ENCODE results near the gene SDK2. TPM values are rescaled to one million over a fixed set of nuclear protein-coding genes. Genes with fewer than 3 reads are reported as not detected.

The SDK2 gene
- total and polyA plus RNA-seq, 2 of the 8 experiments (the other 6 are each of a cell fraction or from before 2014, with no cell fraction given): 3.9 to 4.1 TPM

GRCh38 chr17:73368085-73368631, 276.1 kb downstream of the SDK2 start (continued):
- TF ChIP-seq CHD2 (IDR thresholded peaks at IDR 0.05; ENCODE audit: low read length): no peak
- TF ChIP-seq EGR1 (IDR thresholded peaks at IDR 0.05; ENCODE audit: borderline replicate concordance, low read depth, low read length): no peak
- TF ChIP-seq SIRT6 (IDR thresholded peaks at IDR 0.05; ENCODE audit: low read length): no peak
- no peak for TF ChIP-seq GTF2F1 (IDR thresholded peaks at IDR 0.05; ENCODE audit: borderline replicate concordance, low read depth, low read length)
- TF ChIP-seq BRCA1 (IDR thresholded peaks at IDR 0.05; ENCODE audit: low read depth, low read length): no peak
- no peak for TF ChIP-seq CHD1 (IDR thresholded peaks at IDR 0.05; ENCODE audit: low read depth, low read length)
- TF ChIP-seq CTCF (IDR thresholded peaks at IDR 0.05; ENCODE audit: control extremely low read depth in 1 of 3, insufficient read depth in 1 of 3, low read depth in 1 of 3, low read length in 3 of 3): no peak
